Neural progenitor cell (in vitro differentiated cells): ENCODE data around the gene SKI.

Source experiments
- EZH2 ChIP-seq: fragments of 200-600 bp; sonication (generic); IDR thresholded peaks from 2 replicates; pipeline ENCODE4 v1.6.1; 2017; ENCODE audit warnings: antibody characterized with exemption, mild to moderate bottlenecking, moderate library complexity
- TF ChIP-seq, protein P1 (sequence below): fragments of 200-600 bp; sonication (generic); IDR thresholded peaks from 2 replicates; pipeline ENCODE4 v1.5.1; 2017; ENCODE audit warnings: antibody characterized with exemption, mild to moderate bottlenecking

DNA sequence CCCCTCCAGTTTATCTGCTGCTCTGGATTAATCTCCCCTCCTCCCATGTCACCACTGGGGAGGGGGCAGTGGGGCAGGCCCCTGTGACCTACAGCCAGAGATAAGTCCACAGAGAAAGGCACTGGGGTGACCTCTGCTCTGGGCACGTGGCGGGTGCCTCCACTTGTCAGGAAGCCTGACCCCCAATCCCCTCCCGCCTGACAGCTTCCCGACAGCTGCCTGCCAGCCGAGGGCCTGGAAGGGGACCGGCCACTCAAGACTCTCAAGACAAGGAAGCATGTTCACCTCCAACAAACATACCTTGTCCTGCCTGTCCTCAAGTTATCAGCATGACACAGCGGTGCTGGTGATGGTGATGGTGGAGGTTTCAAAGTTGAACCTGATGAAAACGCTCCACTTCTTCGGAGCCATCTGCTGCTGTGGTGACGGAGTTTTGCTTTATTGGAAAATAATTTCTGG is 30.4 kb upstream of the SKI start:
- TF ChIP-seq, protein P1, sequence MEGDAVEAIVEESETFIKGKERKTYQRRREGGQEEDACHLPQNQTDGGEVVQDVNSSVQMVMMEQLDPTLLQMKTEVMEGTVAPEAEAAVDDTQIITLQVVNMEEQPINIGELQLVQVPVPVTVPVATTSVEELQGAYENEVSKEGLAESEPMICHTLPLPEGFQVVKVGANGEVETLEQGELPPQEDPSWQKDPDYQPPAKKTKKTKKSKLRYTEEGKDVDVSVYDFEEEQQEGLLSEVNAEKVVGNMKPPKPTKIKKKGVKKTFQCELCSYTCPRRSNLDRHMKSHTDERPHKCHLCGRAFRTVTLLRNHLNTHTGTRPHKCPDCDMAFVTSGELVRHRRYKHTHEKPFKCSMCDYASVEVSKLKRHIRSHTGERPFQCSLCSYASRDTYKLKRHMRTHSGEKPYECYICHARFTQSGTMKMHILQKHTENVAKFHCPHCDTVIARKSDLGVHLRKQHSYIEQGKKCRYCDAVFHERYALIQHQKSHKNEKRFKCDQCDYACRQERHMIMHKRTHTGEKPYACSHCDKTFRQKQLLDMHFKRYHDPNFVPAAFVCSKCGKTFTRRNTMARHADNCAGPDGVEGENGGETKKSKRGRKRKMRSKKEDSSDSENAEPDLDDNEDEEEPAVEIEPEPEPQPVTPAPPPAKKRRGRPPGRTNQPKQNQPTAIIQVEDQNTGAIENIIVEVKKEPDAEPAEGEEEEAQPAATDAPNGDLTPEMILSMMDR, result no peak
- TF ChIP-seq EZH2, result no peak
